Cardiac septum (tissue), 1 donor: ENCODE data around the gene C1orf174. TPM values are rescaled to one million over a fixed set of nuclear protein-coding genes. Genes with fewer than 3 reads are reported as not detected.
"Not testable (repeated sequence)": the region's sequence is repeated elsewhere in the genome, so short reads cannot be mapped to it uniquely, and the experiment has no call there.

Experiments
- DNase-seq: peaks from one replicate; pipeline ENCODE4 v3.0.0-alpha.2; 2020; ENCODE audit warnings: low spot score
- intact Hi-C: fragments of 100-400 bp; cut with DNase I; formaldehyde crosslinking; loops from one replicate; pipeline ENCODE4 v1.14.0; 2022
- total RNA-seq: library from RNA; stranded (reverse); fragmentation: NEBNext Ultra II Directional; extraction: Animal tissue kit (Norgen Biotek cat#: 25700); gene quantifications from one replicate; pipeline ENCODE4 v1.2.1, GENCODE V29; 2021
- donor health status: DM: no; HTN: no; CAD: no.

Gene C1orf174
- total RNA-seq, 1 donor from 2014 or later = 11.5 TPM

- intact Hi-C loops = no loop called here
- DNase-seq = no peak
Measured at GRCh38 chr1:3928586-3928985, 28.5 kb upstream of the C1orf174 start.

- no peak for DNase-seq
- intact Hi-C loops = no loop called here
Measured at GRCh38 chr1:3926956-3927355, 26.9 kb upstream of the C1orf174 start.

GRCh38 chr1:3925762-3926161, 25.7 kb upstream of the C1orf174 start:
- no peak for DNase-seq
- intact Hi-C loops = no loop called here

- intact Hi-C loops = no loop called here
- no peak for DNase-seq
Measured at GRCh38 chr1:3925256-3925655, 25.2 kb upstream of the C1orf174 start.

- intact Hi-C loops = no loop called here
- DNase-seq = no peak
Measured at GRCh38 chr1:3924825-3925220, 24.8 kb upstream of the C1orf174 start.

GRCh38 chr1:3924186-3924824, 24.2 kb upstream of the C1orf174 start:
- intact Hi-C loops = no loop called here
- no peak for DNase-seq

- intact Hi-C loops = no loop called here
- no peak for DNase-seq
Measured at GRCh38 chr1:3923378-3924185, 23.5 kb upstream of the C1orf174 start.

- DNase-seq = no peak
- intact Hi-C loops = no loop called here
Measured at GRCh38 chr1:3922851-3923250, 22.8 kb upstream of the C1orf174 start.

GRCh38 chr1:3922201-3922725, 22.2 kb upstream of the C1orf174 start:
- intact Hi-C loops = no loop called here
- peak; percentile 19 for DNase-seq

- intact Hi-C loops = no loop called here
- DNase-seq = peak; percentile 29
Measured at GRCh38 chr1:3921765-3922164, 21.7 kb upstream of the C1orf174 start.

GRCh38 chr1:3919706-3920105, 19.6 kb upstream of the C1orf174 start:
- peak; percentile 63 for DNase-seq
- intact Hi-C loops = no loop called here

- intact Hi-C loops = no loop called here
- peak; percentile 59 for DNase-seq
Measured at GRCh38 chr1:3918966-3919611, 19.0 kb upstream of the C1orf174 start.

GRCh38 chr1:3918359-3918758, 18.3 kb upstream of the C1orf174 start:
- DNase-seq = peak; percentile 59
- intact Hi-C loops = not testable (repeated sequence)

GRCh38 chr1:3917761-3918160, 17.7 kb upstream of the C1orf174 start:
- peak; percentile 47 for DNase-seq
- intact Hi-C loops = no loop called here

GRCh38 chr1:3915551-3916121, 15.6 kb upstream of the C1orf174 start:
- DNase-seq = peak; percentile 64
- intact Hi-C loops = no loop called here

GRCh38 chr1:3914911-3915310, 14.8 kb upstream of the C1orf174 start:
- intact Hi-C loops = loop anchor here (5.0 kb wide), 1 partner anchor 1832 kb away; no protein-coding TSS in a partner anchor
- peak; percentile 56 for DNase-seq

- intact Hi-C loops = loop anchor here (5.0 kb wide), 1 partner anchor 1833 kb away; no protein-coding TSS in a partner anchor
- DNase-seq = peak; percentile 66
Measured at GRCh38 chr1:3914331-3914851, 14.3 kb upstream of the C1orf174 start.

- intact Hi-C loops = loop anchor here (5.0 kb wide), 1 partner anchor 1834 kb away; no protein-coding TSS in a partner anchor
- peak; percentile 67 for DNase-seq
Measured at GRCh38 chr1:3912809-3913685, 13.0 kb upstream of the C1orf174 start.
